ENCODE data around the gene CLCN3.
"Not testable (repeated sequence)": the region's sequence is repeated elsewhere in the genome, so short reads cannot be mapped to it uniquely, and the experiment has no call there.

DNA sequence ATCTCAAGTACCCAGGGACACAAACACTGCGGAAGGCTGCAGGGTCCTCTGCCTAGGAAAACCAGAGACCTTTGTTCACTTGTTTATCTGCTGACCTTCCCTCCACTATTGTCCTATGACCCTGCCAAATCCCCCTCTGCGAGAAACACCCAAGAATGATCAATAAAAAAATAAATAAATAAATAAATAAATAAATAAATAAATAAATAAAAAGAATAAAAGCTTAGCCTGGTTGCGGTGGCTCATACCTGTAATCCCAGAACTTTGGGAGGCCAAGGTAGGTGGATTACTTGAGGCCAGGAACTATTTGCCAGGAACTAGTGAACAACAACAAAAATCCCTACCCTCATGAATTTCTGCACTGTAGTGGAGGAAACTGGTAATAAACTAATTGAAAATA lies 49.4 kb upstream of the CLCN3 start:
- TF ChIP-seq, protein P1, sequence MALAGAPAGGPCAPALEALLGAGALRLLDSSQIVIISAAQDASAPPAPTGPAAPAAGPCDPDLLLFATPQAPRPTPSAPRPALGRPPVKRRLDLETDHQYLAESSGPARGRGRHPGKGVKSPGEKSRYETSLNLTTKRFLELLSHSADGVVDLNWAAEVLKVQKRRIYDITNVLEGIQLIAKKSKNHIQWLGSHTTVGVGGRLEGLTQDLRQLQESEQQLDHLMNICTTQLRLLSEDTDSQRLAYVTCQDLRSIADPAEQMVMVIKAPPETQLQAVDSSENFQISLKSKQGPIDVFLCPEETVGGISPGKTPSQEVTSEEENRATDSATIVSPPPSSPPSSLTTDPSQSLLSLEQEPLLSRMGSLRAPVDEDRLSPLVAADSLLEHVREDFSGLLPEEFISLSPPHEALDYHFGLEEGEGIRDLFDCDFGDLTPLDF (CRISPR knock-in tag; IDR thresholded peaks at IDR 0.05): not testable (repeated sequence)
- not testable (repeated sequence) for TF ChIP-seq CTCF (IDR thresholded peaks at IDR 0.05)
